ENCODE measurements around the gene MTMR12.

DNA sequence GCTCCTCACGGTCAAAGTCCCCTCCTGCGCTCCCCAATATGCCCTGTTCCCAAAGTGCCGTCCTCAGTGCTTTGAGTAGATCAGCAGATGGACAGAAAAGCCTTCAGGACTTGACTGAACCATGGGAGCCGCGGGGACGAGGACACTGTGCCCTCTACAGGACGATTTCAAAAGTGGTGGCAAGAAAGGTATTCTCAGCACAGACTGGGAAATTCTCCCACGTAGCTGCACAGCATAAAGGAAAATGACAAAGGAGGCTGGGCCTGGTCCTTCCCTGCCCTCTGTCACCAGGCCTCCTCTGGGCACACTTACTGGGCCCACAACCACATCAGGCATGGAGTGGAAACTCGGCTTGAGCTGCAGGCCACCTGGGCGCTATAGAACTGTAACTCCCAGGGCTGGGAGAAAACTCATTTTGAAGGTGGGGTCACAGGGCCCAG is 16.7 kb upstream of the MTMR12 start:
- TF ChIP-seq, protein P1, sequence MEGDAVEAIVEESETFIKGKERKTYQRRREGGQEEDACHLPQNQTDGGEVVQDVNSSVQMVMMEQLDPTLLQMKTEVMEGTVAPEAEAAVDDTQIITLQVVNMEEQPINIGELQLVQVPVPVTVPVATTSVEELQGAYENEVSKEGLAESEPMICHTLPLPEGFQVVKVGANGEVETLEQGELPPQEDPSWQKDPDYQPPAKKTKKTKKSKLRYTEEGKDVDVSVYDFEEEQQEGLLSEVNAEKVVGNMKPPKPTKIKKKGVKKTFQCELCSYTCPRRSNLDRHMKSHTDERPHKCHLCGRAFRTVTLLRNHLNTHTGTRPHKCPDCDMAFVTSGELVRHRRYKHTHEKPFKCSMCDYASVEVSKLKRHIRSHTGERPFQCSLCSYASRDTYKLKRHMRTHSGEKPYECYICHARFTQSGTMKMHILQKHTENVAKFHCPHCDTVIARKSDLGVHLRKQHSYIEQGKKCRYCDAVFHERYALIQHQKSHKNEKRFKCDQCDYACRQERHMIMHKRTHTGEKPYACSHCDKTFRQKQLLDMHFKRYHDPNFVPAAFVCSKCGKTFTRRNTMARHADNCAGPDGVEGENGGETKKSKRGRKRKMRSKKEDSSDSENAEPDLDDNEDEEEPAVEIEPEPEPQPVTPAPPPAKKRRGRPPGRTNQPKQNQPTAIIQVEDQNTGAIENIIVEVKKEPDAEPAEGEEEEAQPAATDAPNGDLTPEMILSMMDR (conservative IDR thresholded peaks at IDR 0.05 in 1 of 2, IDR thresholded peaks at IDR 0.05 in 1 of 2; ENCODE audit: low read depth in 1 of 2, low read length in 2 of 2) = peak; percentile 71 to 80
- no peak for TF ChIP-seq EZH2 (IDR thresholded peaks at IDR 0.05; ENCODE audit: low read length, missing control alignments)

Measured in fibroblast of lung (primary cell).